GM23338 (cell line): ENCODE data around the gene PIP5K1C. TPM values are rescaled to one million over a fixed set of nuclear protein-coding genes. Genes with fewer than 3 reads are reported as not detected.
A peak's percentile ranks its signal among the peaks of the same experiment; 100 is the strongest.

ENCODE experiments used
- ATAC-seq: fragments of 200-7000 bp; cut with Tn5 transposase; 3 replicates; pipeline ENCODE4 v1.9.1; 2020
- DNase-seq: peaks from one replicate; pipeline ENCODE4 v3.0.0-alpha.2; 2015; ENCODE audit warnings: low spot score
- H2AFZ ChIP-seq: fragments of 200-600 bp; sonication (generic); 2 replicates; pipeline ENCODE4 v1.8.0; 2016; ENCODE audit warnings: antibody characterized with exemption, mild to moderate bottlenecking, moderate library complexity
- H3F3A ChIP-seq: fragments of 200-600 bp; sonication (generic); replicated peaks from 2 replicates; pipeline ENCODE4 v1.8.0; 2017; ENCODE audit warnings: antibody characterized with exemption, mixed run types, low read depth
- H3K27ac ChIP-seq: fragments of 200-600 bp; sonication (generic); 2 replicates; pipeline ENCODE4 v1.6.1; 2016; ENCODE audit warnings: low read depth
- H3K27me3 ChIP-seq: fragments of 200-600 bp; sonication (generic); 2 replicates; pipeline ENCODE4 v1.8.0; 2016; ENCODE audit warnings: mild to moderate bottlenecking, mixed run types, moderate library complexity; ENCODE audit not compliant: insufficient read depth
- H3K36me3 ChIP-seq: fragments of 200-600 bp; sonication (generic); 2 replicates; pipeline ENCODE4 v1.8.0; 2016; ENCODE audit warnings: mild to moderate bottlenecking; ENCODE audit not compliant: insufficient read depth
- H3K4me1 ChIP-seq: fragments of 200-600 bp; sonication (generic); 2 replicates; pipeline ENCODE4 v1.8.0; 2016; ENCODE audit warnings: mild to moderate bottlenecking, moderate library complexity; ENCODE audit not compliant: insufficient read depth
- H3K4me2 ChIP-seq: fragments of 200-600 bp; sonication (generic); 2 replicates; pipeline ENCODE4 v1.7.1; 2017; ENCODE audit warnings: mixed run types
- H3K4me3 ChIP-seq: fragments of 200-600 bp; sonication (generic); 2 replicates; pipeline ENCODE4 v1.6.1; 2016; ENCODE audit warnings: mixed run types
- H3K79me2 ChIP-seq: fragments of 200-600 bp; sonication (generic); replicated peaks from 2 replicates; pipeline ENCODE4 v1.8.0; 2017; ENCODE audit warnings: mild to moderate bottlenecking; ENCODE audit not compliant: insufficient read depth
- H3K9me2 ChIP-seq: fragments of 200-600 bp; sonication (generic); 2 replicates; pipeline ENCODE4 v1.8.0; 2017; ENCODE audit not compliant: insufficient read depth
- H4K20me1 ChIP-seq: fragments of 200-600 bp; sonication (generic); replicated peaks from 2 replicates; pipeline ENCODE4 v1.8.0; 2017; ENCODE audit warnings: mild to moderate bottlenecking; ENCODE audit not compliant: insufficient read depth
- H3K27ac Mint-ChIP-seq: 2 replicates; pipeline ENCODE4 v1.8.0; 2020; ENCODE audit warnings: inconsistent platforms, mild to moderate bottlenecking, moderate library complexity, mixed read lengths
- H3K27me3 Mint-ChIP-seq: 3 replicates; pipeline ENCODE4 v1.8.0; 2022; ENCODE audit warnings: low read depth, mild to moderate bottlenecking, moderate library complexity, mixed read lengths, inconsistent platforms; ENCODE audit not compliant: insufficient read depth, poor library complexity
- H3K36me3 Mint-ChIP-seq: 3 replicates; pipeline ENCODE4 v1.8.0; 2021; ENCODE audit warnings: low read depth, mild to moderate bottlenecking, inconsistent platforms, moderate library complexity, mixed read lengths
- H3K4me1 Mint-ChIP-seq: 3 replicates; pipeline ENCODE4 v1.8.0; 2020; ENCODE audit warnings: mild to moderate bottlenecking, inconsistent platforms, mixed read lengths
- H3K4me3 Mint-ChIP-seq: 3 replicates; pipeline ENCODE4 v1.8.0; 2021; ENCODE audit warnings: moderate library complexity, mild to moderate bottlenecking, inconsistent platforms, mixed read lengths
- H3K9me3 Mint-ChIP-seq: 3 replicates; pipeline ENCODE4 v1.8.0; 2020; ENCODE audit warnings: moderate library complexity, mild to moderate bottlenecking, inconsistent platforms, mixed read lengths
- CREB1 ChIP-seq: fragments of 250-450 bp; sonication (Bioruptor Pico); IDR thresholded peaks from 2 replicates; pipeline ENCODE4 v1.5.0; 2020; ENCODE audit warnings: low read depth, mild to moderate bottlenecking, moderate library complexity
- CTCF ChIP-seq, 2 experiments: fragments of 200-600 bp in 1 of 2; sonication (generic) in 1 of 2; conservative IDR thresholded peaks; 2 replicates each; pipeline versions ENCODE4 v1.5.1 to v1.6.1; 2016 to 2017; ENCODE audit warnings: antibody characterized with exemption in 2 of 2, low read depth in 2 of 2, mild to moderate bottlenecking in 2 of 2, moderate library complexity in 1 of 2
- EZH2 ChIP-seq: fragments of 200-600 bp; sonication (generic); IDR thresholded peaks from one replicate; pipeline ENCODE4 v1.8.0; 2017; ENCODE audit warnings: antibody characterized with exemption, mild to moderate bottlenecking, low read depth; ENCODE audit not compliant: unreplicated experiment
- NANOG ChIP-seq: IDR thresholded peaks from 2 replicates; pipeline ENCODE4 v1.6.1; 2016; ENCODE audit warnings: antibody characterized with exemption, borderline replicate concordance
- POLR2AphosphoS5 ChIP-seq: IDR thresholded peaks from 2 replicates; pipeline ENCODE4 v1.6.1; 2016; ENCODE audit warnings: antibody characterized with exemption, low read depth
- STAT1 ChIP-seq: IDR thresholded peaks from one replicate; pipeline ENCODE4 v1.6.1; 2016; ENCODE audit warnings: antibody characterized with exemption; ENCODE audit not compliant: unreplicated experiment
- ZNF114 ChIP-seq: fragments of 250-450 bp; sonication (Bioruptor Pico); IDR thresholded peaks from 2 replicates; pipeline ENCODE4 v1.5.0; 2020; ENCODE audit warnings: mild to moderate bottlenecking, moderate library complexity
- ZNF331 ChIP-seq: fragments of 250-450 bp; sonication (Bioruptor Pico); IDR thresholded peaks from 2 replicates; pipeline ENCODE4 v1.5.0; 2020; ENCODE audit warnings: low read depth, mild to moderate bottlenecking, moderate library complexity
- polyA plus RNA-seq: library from polyadenylated mRNA; unstranded; fragments of >200 nt; fragmentation: Nextera tagmentation; extraction: Ambion mirVana; gene quantifications from 2 replicates; pipeline ENCODE4 v1.2.1, GENCODE V29; 2016
- total RNA-seq: library from RNA; depleted of rRNA; stranded (reverse); fragments of >200 nt; shearing (Covaris generic); gene quantifications from 2 replicates; pipeline ENCODE4 v1.2.3, GENCODE V29; 2014
- TF ChIP-seq, protein P1 (sequence below): IDR thresholded peaks from one replicate; pipeline ENCODE4 v1.6.1; 2018; ENCODE audit warnings: antibody characterized with exemption; ENCODE audit not compliant: unreplicated experiment

PIP5K1C gene
- total and polyA plus RNA-seq, 2 experiments from 2014 or later, result 11.8 to 46.7 TPM

GRCh38 chr19:3586127-3586626 lies 114.1 kb downstream of the PIP5K1C start:
- Histone ChIP-seq H4K20me1 (no peaks in the 10 kb centered on the region), H3K79me2 (no peaks in the 10 kb centered on the region), H3K27me3 (peaks cover 48% of the 10 kb centered on the region), H3K9me2 (no peaks in the 10 kb centered on the region), H3K27ac (no peak overlapping the region), H3K4me1 (no peaks in the 10 kb centered on the region), H3K4me3 (peak overlapping the region; percentile 61), H3K4me2 (peak overlapping the region; percentile 80), H2AFZ (peak overlapping the region; percentile 95), H3K36me3 (no peaks in the 10 kb centered on the region), H3F3A (peaks cover 6% of the 10 kb centered on the region; the same call in 1 of the 2 replicates)
- ATAC-seq (peak; percentile 88), DNase-seq (peak; percentile 87)
- Mint-ChIP-seq H3K27me3 (peaks cover 15% of the 10 kb centered on the region), H3K27ac (no peak overlapping the region), H3K36me3 (peaks cover 3% of the 10 kb centered on the region; the same call in 1 of the 3 replicates), H3K4me3 (peak overlapping the region; percentile 47), H3K9me3 (peaks cover 11% of the 10 kb centered on the region), H3K4me1 (no peaks in the 10 kb centered on the region)
- TF ChIP-seq ZNF114 (CRISPR knock-in tag) (no peak), CTCF (conservative IDR thresholded peaks at IDR 0.05; ENCODE audit: low read depth in 2 of 2) (peak; percentile 73 to 83), EZH2 (no peak)
- TF ChIP-seq, protein P1, sequence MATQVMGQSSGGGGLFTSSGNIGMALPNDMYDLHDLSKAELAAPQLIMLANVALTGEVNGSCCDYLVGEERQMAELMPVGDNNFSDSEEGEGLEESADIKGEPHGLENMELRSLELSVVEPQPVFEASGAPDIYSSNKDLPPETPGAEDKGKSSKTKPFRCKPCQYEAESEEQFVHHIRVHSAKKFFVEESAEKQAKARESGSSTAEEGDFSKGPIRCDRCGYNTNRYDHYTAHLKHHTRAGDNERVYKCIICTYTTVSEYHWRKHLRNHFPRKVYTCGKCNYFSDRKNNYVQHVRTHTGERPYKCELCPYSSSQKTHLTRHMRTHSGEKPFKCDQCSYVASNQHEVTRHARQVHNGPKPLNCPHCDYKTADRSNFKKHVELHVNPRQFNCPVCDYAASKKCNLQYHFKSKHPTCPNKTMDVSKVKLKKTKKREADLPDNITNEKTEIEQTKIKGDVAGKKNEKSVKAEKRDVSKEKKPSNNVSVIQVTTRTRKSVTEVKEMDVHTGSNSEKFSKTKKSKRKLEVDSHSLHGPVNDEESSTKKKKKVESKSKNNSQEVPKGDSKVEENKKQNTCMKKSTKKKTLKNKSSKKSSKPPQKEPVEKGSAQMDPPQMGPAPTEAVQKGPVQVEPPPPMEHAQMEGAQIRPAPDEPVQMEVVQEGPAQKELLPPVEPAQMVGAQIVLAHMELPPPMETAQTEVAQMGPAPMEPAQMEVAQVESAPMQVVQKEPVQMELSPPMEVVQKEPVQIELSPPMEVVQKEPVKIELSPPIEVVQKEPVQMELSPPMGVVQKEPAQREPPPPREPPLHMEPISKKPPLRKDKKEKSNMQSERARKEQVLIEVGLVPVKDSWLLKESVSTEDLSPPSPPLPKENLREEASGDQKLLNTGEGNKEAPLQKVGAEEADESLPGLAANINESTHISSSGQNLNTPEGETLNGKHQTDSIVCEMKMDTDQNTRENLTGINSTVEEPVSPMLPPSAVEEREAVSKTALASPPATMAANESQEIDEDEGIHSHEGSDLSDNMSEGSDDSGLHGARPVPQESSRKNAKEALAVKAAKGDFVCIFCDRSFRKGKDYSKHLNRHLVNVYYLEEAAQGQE, result no peak

DNA sequence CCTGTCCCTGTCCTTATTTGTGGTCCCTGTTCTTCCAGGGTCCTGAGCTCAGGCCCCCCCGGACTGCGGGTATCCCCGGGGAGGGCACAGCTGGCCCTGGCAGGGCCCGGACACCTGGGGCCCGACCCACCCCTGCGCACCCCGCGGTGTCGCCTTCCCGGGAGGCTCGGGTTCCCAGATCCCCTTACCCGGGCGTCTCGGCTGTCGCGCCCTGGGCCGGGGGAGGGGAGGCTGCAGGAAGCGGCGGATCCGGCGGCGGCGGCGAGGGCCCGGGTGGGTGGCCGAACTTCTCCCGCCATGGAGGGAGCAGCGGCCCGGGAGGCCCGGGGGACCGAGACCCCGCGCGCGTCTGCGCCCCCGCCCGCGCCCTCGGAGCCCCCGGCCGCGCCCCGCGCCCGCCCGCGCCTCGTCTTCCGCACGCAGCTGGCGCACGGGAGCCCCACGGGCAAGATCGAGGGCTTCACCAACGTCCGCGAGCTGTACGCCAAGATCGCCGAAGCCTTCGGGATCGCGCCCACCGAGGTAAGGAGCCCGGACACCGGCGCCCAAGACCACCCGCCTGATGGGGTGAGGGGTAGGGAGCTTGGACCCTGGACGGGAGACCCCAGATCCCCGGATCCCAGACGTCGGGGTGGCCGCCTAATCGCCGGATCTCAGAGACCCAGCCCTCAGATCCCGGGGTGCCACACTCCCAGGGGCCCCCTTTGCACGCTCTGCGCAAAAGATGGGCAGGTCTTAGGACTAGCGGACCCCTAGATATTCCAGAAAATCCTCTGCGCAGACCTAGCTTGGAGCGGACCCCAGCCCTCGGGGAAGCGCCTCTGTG lies 114.8 kb downstream of the PIP5K1C start, which contains the start of gene GIPC3:
Gene GIPC3, plus strand, starts transcription at position 178 of the 826 bp plus-strand sequence. Its CDS starts 120 bp downstream, at position 298.
- TF ChIP-seq, protein P1, result no peak
- TF ChIP-seq POLR2AphosphoS5 (no peak), ZNF331 (CRISPR knock-in tag) (no peak), CREB1 (no peak), STAT1 (no peak), NANOG (no peak)
- Histone ChIP-seq H3K4me3 (peak within 1 kb of the TSS; percentile 61), H3K36me3 (no peaks in the 10 kb centered on the region), H3K27ac (no peak within 1 kb of the TSS), H3K79me2 (no peaks in the 10 kb centered on the region), H3K4me2 (peak within 1 kb of the TSS; percentile 80), H3F3A (no peaks in the 10 kb centered on the region), H3K9me2 (no peaks in the 10 kb centered on the region), H4K20me1 (no peaks in the 10 kb centered on the region), H3K27me3 (peaks cover 41% of the 10 kb centered on the region), H2AFZ (peak within 1 kb of the TSS; percentile 95), H3K4me1 (no peaks in the 10 kb centered on the region)
- DNase-seq (peak; percentile 49), ATAC-seq (peak; percentile 47)
- peaks cover 3% of the 10 kb centered on the region; the same call in 1 of the 3 replicates for H3K36me3 Mint-ChIP-seq
- H3K4me3 Mint-ChIP-seq, result peak within 1 kb of the TSS; percentile 47
- H3K9me3 Mint-ChIP-seq, result peaks cover 5% of the 10 kb centered on the region; the same call in 2 of the 3 replicates
- no peak within 1 kb of the TSS for H3K27ac Mint-ChIP-seq
- no peaks in the 10 kb centered on the region for H3K4me1 Mint-ChIP-seq
- peaks cover 17% of the 10 kb centered on the region for H3K27me3 Mint-ChIP-seq
